GM18498 (cell line): ENCODE data around the gene MRPL2.

Experiments used
- ATAC-seq: cut with Tn5 transposase; IDR thresholded peaks from one replicate; pipeline ENCODE4 v1.9.1; 2021; ENCODE audit warnings: mild to moderate bottlenecking, moderate library complexity; ENCODE audit not compliant: unreplicated experiment

The MRPL2 gene

DNA sequence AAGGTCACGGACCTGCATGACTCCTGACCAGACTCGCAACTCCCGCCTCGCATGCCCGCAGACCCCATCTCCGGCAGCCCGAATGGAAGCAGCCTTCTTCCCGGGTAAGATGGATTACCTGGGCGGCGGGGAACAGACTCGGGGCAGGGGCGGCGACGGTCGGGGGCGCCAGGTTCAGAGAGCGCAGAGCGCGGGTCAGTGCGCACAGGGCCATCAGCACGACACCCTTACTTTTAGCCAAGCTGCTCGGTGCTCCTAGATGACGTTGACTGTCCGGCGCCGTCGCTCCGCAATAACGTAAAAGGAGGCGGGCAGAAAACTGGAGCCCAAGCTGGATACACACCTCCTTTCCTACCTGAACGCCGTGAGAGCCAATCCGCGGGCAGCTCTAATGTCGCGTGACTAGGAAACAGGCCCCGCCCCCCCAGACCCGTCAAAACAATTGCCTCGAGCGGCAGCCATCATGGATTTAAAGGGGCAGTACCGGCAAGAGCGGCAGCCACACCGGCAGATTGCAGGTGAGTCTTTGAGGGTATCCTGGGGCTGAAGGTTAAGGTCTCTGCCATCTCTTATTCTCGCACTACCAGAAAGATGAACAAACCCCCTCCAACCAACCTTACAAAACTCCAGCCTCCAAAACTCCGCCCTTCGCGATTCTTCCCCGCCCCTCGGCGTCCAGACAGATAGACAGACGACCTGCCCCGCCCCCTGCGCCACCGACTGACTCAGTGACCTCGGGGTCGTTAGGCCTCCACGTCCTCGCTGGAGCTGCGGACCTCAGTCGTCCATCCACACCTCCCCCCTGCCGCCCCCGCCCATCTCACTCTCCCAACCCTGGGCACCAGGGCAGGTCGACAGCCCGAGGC lies at the start of gene MRPL2, which contains the start of gene KLC4:
Gene MRPL2 (minus strand): TSS at position 267 of the 866 bp plus-strand sequence. CDS start 53 bp downstream, at position 214.
Gene KLC4 (plus strand): TSS at position 464 of the 866 bp plus-strand sequence. CDS start 1,705 bp downstream, outside the sequence.
- peak; percentile 92 for ATAC-seq

- no peak for ATAC-seq
These were observed 48.3 kb upstream of the MRPL2 start for GRCh38 chr6:43107344-43108062.

DNA sequence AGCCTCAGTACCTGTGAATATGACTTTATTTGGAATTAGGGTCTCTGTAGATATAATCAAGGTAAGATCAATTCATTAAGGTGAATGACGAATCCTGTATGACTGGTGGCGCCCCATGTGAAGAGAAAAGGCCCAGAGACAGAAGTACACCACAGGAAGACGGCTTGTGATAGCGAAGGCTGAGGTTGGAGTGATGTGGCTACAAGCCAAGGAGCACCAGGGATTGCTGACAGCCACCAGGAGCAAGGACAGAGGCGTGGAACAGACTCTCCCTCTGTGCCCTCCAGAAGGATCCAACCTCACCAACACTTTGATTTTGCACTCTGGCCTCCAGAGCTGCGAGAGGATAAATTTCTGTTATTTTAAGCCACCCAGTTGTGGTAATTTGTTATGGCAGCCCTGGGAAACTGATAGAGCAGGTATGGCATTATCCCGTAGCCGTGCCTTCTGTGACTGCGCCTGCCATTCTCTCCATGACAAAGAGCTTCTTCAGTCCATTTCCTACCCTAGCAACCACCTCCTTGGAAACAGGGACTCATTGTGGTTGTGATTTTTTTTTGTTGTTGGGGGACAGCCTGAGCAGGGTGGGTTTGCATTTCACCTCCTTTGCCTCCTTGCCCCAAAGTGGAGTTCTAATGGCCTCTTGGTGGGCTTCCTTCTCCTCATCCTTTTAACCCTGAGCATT lies 46.4 kb upstream of the MRPL2 start:
- ATAC-seq, result no peak

- ATAC-seq, result no peak
These were observed 44.1 kb upstream of the MRPL2 start for GRCh38 chr6:43103253-43103876.

DNA sequence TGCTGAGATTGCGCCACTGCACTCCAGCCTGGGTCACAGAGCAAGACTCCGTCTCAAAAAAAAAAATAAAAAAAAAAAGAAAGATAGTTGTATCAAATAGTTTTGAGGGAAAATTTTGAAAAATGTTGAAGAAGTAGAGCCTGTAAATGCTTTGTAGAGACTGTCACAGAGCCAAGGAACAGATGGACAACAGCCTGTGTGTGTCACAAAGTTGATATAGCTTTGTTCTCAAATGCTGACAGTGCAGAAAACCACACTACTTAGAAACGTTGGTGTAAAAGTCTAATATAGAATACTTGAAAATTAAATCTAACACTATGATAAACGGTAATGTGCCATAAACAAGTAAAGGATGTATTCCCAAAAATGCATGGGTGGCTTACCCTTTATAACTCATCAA lies 42.3 kb upstream of the MRPL2 start:
- no peak for ATAC-seq

- ATAC-seq, result no peak
These were observed 38.3 kb upstream of the MRPL2 start for GRCh38 chr6:43097502-43097901.

DNA sequence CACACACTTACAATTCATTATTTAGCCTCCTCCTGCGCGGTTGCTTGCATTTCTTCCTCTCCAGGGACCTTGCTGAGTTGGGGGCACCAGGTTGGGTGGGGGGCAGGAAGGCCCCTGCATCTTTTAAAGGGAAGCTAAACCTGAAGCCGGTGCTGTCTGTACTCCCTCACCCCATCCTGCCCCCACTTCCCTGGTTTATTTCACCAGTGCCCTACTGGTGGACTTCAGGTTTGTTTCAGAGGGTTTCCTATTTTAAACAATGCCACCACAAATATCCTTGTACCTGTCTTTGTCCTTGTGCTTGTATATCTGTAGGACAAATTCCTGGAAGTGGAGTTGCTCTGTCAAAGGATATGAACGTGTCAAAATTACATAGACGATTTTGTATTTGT lies 37.9 kb upstream of the MRPL2 start:
- ATAC-seq, result no peak

DNA sequence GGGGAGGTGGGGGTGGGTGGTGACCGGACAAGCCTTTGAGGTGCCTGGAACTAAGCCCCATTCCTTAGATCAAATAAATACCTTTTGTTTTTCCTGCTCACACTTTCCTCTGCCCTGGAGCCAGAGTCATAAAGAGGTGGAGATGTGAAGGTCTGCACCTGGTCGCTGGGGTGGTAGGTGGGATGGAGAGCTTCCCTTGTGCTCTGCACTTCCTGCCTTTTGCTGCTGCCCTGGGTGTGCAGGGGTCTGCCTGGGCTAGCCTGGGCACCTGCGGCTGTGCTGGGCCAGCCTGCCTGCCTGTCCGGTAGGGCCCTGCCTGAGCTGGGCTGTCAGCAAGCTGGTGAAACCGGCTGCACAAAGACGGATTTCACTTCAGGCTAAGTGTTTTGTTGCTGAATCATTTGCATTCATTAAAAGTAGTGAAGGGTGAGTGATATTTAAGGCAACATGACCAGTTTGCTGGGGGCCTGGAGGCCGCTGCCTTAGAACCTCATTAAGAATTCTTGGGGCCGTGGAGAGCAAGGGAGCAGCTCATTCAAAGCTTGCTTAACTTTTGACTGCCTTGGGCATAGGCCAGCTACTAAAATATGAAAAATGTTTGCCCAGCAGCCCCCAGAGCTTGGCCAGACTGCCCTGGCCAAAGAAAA lies 37.3 kb upstream of the MRPL2 start:
- no peak for ATAC-seq

- no peak for ATAC-seq
These were observed 36.7 kb upstream of the MRPL2 start for GRCh38 chr6:43095939-43096338.

DNA sequence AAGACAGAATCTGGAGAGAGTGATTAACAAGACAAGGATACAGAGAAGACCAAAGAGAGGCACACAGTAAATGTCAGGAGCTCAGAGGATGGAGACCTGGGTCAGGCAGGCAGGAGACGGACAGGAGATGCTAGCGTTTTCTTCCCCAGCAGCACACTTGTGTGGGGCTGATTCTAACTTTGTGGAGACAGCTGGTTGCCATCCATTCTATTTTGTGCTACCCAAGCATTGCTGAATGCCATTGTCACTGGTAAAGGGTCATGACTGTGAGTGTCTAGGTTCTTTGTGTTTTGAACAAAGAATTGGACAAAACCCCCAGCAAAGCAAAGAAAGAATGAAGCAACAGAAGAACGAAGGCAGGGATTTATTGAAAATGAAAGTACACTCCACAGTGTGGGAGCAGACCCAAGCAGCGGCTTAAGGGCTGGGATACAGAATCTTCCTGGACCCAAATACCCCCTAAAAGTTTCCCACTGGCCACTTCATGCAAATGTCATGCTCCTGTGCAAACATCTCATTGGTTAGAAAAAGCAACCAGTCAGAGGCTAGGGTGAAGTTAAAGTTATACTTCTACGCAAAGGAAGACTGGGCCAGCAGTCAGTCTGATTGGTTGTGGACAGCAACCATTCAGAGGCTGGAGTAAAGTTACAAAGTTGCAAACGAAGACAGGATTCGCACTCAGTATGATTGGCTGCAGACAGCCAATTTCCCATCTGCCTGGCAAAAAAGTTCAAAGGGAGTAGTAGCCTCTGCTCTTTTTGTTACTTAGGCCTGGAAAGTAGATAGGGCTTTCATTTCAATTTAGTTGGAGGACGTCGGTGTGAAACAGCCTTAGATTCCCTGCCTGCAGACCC lies 34.4 kb upstream of the MRPL2 start:
- no peak for ATAC-seq

GRCh38 chr6:43092635-43093034 lies 33.4 kb upstream of the MRPL2 start:
- no peak for ATAC-seq

DNA sequence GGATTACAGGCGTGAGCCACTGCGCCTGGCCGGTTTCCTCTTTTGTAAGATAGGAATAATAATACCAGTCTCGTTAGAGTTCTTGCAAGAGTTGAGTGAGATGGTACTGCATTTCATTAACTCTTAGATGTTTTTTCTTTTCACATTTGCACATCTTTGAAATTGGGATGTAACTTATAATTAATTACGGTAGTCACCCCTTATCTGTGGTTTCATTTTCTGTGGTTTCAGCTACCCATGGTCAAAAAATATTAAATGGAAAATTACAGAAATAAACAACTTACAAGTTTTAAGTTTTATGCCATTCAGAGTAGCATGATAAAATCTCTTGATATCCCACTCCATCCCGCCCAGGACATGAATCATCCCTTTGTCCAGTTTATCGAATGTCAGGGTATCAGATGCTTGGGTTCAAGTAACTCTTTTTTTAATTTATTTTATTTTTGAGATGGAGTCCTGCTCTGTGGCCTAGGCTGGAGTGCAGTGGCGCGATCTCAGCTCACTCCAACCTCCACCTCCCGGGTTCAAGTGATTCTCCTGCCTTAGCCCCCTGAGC lies 32.3 kb upstream of the MRPL2 start:
- ATAC-seq, result no peak

DNA sequence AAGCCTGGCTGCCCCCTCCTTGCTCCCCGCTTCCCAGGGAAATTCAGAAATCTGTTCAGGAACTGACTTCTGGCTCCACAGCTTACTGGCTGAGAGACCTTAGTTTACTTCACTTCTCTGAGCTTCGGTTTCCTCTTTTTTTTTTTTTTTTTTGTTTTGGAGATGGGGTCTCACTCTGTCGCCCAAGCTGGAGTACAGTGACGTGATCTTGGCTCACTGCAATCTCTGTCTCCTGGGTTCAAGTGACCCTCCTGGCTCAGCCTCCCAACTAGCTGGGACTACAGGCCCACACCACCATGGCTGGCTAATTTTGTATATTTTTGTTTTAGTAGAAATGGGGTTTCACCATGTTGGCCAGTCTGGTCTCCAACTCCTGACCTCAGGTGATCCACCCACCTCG lies 31.8 kb upstream of the MRPL2 start:
- ATAC-seq, result no peak

DNA sequence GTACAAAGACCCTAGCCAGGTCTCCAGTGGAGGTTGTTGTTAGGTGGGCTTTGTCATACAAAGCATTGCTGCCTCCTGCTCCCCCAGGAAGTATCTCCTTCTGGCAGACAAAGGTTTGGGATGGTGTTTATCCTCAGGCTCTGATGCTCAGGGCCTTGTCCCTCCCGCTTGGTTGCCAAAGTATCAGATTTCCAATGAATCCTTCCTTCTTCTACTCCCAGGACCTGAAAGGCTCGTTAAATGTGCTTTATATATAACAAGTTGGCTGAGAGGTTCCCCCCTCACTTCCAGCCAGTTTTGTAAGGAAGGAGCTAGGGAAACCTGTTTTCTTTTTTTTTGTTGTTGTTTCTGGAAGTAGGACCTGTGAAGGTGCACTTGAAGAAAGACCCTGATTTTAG lies 31.3 kb upstream of the MRPL2 start:
- ATAC-seq, result no peak

- ATAC-seq, result no peak
These were observed 30.8 kb upstream of the MRPL2 start for GRCh38 chr6:43089874-43090558.

- ATAC-seq, result no peak
These were observed 30.2 kb upstream of the MRPL2 start for GRCh38 chr6:43089467-43089866.

DNA sequence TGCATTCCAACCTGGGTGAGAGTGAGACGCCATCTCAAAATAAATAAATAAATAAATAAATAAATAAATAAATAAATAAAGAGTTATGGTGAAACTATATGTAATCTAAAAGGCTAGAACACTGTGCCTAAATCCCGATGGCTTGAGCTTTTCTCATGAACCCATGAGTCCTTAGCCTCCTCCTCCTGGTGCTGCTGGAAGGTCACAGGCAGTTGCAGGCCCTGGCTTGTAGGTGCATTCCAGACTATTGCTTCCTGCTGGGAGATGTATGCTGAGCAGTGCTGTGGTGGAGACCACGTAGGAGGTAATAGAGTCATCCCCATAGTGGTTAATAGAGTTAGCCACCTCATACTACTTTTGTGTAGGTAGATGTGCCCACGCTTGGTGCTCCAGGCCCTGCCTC lies 29.4 kb upstream of the MRPL2 start:
- ATAC-seq, result no peak

GRCh38 chr6:43086022-43086658 lies 26.9 kb upstream of the MRPL2 start:
- ATAC-seq, result no peak
